GM18505 (cell line): Measurements from ENCODE around the gene CTRB2.

Source experiments
- ATAC-seq: cut with Tn5 transposase; IDR thresholded peaks from one replicate; pipeline ENCODE4 v1.9.1; 2021; ENCODE audit not compliant: unreplicated experiment
- POLR2A ChIP-seq: IDR thresholded peaks from 4 replicates; pipeline ENCODE4 v1.6.1; 2011; ENCODE audit warnings: borderline replicate concordance; ENCODE audit not compliant: insufficient read depth, insufficient read length; ENCODE audit errors: extremely low read depth

Gene CTRB2

DNA sequence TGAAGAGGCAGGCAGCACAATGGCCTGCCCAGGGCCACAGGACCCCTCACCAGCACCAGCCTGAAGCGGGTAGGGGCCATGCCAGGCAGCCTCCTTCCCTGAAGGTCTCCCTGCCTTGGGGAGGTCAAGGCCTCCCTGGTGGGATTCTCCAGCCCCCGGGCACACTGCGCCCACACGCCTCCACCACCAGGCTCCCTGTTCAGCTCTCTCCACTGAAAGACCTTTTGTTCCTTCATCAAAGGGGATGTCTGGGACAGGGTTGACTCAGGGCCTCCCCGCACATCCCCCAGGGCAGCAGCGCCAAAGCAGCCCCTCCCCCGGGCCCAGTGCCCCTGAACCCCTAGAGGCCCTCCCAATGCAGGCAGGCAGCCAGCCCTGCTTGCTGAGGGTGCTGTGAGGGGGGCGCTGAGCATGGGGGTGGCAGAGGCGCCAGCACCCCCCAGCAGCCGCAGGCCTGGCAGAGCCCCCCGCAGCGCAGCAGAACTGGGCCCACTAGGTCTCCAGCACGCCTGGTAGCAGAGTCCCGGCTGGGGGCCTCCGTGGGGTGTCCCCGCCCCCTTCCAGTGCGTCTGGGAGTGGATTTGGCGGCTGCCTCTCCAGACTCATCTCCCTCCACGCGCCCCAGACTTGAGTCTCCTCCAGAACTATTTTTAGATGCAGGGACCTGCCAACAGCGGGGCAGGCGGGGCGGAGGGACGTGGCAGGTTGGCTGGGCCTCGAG lies 31.3 kb upstream of the CTRB2 start:
- ATAC-seq, result no peak
- TF ChIP-seq POLR2A, result no peak

GRCh38 chr16:75237398-75238131 lies 30.6 kb upstream of the CTRB2 start:
- ATAC-seq, result no peak
- no peak for TF ChIP-seq POLR2A

GRCh38 chr16:75236736-75237397 lies 29.9 kb upstream of the CTRB2 start:
- ATAC-seq, result no peak
- TF ChIP-seq POLR2A, result no peak

GRCh38 chr16:75236232-75236631 lies 29.3 kb upstream of the CTRB2 start:
- no peak for TF ChIP-seq POLR2A
- no peak for ATAC-seq

DNA sequence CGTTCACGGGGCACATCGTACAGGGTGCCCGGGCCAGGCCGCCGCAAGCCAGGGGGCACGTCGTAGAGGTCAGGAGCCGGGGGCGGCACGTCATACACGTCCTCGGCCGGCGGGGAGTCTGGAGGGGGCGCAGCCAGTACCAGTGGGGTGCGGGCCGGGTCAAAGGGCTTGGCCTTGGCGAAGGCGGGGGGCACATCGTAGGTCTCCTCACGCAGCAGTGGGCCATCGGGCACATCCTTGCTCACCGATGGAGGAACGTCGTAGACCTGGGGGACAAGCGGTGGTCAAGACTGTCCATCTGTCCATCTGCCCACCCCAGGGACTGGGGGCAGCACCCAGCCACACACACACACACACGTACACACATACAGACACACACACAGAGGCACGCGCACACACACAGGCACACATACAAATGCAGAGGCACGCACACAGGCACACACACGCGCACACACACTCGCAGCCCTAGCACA lies 28.8 kb upstream of the CTRB2 start:
- ATAC-seq, result no peak
- TF ChIP-seq POLR2A, result no peak

- no peak for ATAC-seq
Observed at GRCh38 chr16:75234856-75235696, 28.1 kb upstream of the CTRB2 start.

GRCh38 chr16:75233611-75233938 lies 26.6 kb upstream of the CTRB2 start:
- no peak for TF ChIP-seq POLR2A

More at GRCh38 chr16:75234856-75235696, 28.1 kb upstream of the CTRB2 start:
- TF ChIP-seq POLR2A, result no peak

DNA sequence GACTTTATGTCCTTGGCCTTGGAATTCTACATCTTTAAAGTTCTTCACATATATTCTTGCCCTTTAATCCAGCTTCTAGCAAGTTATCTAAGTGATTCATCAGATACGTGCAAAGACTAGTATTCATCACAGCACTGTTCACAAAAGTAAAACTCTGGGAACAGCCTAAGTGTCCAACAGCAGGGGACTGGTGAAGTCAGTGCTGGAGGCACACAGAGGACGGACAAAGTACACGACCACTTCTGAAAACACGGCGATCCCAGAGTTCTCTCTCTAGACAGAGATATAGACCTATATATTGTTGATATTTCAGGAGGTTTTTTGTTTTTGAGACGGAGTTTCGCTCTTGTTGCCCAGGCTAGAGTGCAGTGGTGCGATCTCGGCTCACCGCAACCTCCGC lies 24.6 kb upstream of the CTRB2 start:
- no peak for ATAC-seq
- TF ChIP-seq POLR2A, result no peak

More at GRCh38 chr16:75233611-75233938, 26.6 kb upstream of the CTRB2 start:
- no peak for ATAC-seq

DNA sequence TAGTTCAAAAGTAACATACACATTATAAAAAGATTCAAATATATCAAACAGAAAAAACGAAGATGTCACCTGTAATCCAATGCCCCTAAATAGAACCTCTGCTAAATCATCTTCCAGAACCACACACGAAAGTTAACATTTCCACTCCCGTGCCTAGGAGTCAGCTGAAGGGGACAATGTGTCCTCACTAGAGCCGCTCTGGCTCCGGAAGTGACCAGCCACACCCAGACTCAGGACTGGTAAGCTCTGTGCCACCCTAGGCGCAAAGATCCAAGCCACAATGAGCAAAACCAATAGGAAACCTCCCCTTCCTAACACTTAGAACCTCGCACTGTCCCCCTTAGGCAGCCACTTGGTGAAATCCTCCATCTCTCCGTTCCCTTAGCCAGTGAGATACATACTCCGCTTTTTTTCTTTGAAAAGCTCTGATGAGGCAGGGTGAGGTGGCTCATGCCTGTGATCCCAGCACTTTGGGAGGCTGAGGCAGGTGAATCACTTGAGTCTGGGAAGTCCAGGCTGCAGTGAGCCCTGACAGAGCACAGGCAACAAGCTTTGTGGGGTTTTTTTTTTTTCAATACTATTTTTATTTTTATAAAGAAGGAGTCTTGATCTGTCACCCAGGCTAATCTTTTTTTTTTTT lies 23.6 kb upstream of the CTRB2 start:
- ATAC-seq, result no peak
- TF ChIP-seq POLR2A, result no peak

DNA sequence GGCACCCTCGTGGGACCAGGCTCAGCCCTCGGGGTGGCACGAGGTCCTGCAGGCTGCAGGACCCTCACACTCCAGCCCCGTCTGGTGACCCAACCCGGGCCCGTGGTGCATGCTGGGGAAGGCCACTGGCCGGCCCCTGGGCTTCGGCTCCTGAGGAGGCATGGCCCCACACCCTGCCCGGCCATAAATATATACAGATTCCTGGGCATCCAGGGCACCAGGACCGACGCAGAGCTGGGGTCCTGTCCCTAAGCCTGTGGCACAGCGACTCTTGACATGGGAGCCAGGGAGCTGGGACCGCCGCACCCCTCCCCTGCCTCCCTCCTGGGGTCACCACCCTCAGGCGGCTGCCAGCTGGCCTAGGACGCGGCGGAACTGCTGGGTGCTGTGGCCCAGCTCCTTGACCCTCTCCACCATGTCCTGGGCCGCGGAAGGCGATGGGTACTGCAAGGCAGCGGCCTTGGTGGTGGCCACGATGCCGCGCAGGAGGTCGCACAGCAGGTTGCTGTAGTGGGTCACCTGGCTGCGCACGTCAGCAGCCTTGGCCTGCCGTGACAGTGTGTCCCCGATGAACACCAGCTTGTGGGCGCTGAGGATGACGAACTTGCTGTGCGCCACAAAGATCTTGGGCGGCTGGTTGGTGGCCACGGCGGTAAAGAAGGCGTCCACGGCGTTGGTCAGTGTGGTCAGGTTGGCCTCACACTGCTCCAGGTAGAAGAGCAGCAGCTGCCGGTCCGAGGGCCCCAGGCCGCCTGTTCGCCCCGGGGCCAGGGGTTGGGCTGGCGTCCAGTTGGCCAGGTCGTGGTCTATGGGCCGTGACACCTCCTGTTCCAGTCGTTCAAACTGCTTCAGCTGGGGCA lies 22.4 kb upstream of the CTRB2 start:
- no peak for ATAC-seq
- TF ChIP-seq POLR2A, result no peak

DNA sequence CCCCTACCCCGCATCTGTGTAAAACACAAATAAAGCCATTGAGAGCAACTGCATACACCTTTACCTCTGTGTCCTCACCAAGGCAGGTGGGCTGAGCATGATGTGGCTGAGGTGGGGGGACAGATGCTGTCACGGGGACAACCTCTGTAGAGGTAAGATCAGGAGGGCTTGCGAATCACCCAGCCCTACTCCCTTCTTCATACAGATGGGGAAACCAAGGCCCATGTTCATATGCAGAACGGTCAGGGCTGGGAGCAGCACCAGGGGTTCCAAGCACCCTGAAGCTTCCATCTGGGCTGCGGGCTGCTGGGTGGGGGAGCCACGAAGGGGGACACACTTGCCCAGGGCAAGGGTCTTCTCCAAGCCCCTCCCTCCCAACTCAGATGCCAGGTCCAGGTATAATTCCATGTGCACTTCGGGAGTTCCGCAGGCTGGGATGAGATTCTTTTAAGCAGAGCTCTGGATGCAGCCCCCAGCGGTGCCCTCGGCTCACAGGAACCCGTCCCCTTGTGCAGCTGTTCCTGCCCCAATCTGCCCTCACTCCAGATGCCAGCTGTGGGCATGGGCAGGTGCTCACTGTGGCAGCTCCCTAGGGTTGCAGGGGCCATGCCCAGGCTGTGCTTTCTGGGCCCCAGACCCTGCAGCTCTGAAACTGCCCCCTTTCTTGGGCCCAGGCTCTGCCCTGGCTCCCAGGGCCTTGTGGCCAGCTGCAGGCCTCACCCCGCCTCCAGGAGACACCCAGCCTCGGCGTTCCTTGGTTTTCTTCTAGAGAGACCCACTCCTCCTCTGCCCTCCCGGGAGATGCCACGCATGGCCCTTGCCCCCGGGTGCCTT lies 21.4 kb upstream of the CTRB2 start:
- no peak for ATAC-seq
- TF ChIP-seq POLR2A, result no peak
